H9 (cell line): ENCODE results near the gene RETSAT. TPM values are rescaled to one million over a fixed set of nuclear protein-coding genes. Genes with fewer than 3 reads are reported as not detected.

ENCODE experiments used
- DNase-seq: peaks from one replicate; pipeline ENCODE4 v3.0.0-alpha.2; 2017
- H2AFZ ChIP-seq: one replicate; pipeline ENCODE4 v1.6.1; 2013; ENCODE audit warnings: mild to moderate bottlenecking, low read length, control low read depth, moderate library complexity
- H2AK5ac ChIP-seq: 2 replicates; pipeline ENCODE4 v1.6.1; 2013; ENCODE audit warnings: low read length, control low read depth, mixed read lengths; ENCODE audit not compliant: insufficient read length
- H2BK120ac ChIP-seq: one replicate; pipeline ENCODE4 v1.6.1; 2013; ENCODE audit warnings: low read depth, mild to moderate bottlenecking, low read length, control low read depth, inconsistent platforms; ENCODE audit not compliant: poor library complexity, severe bottlenecking
- H2BK12ac ChIP-seq: 2 replicates; pipeline ENCODE4 v1.6.1; 2013; ENCODE audit warnings: low read length, control low read depth, mixed read lengths, low read depth; ENCODE audit not compliant: insufficient read length
- H2BK15ac ChIP-seq: 2 replicates; pipeline ENCODE4 v1.6.1; 2013; ENCODE audit warnings: low read depth, low read length, control low read depth
- H2BK20ac ChIP-seq: one replicate; pipeline ENCODE4 v1.6.1; 2013; ENCODE audit warnings: low read depth, mild to moderate bottlenecking, low read length, control low read depth, inconsistent platforms; ENCODE audit not compliant: poor library complexity, severe bottlenecking
- H2BK5ac ChIP-seq: 2 replicates; pipeline ENCODE4 v1.6.1; 2013; ENCODE audit warnings: low read length, control low read depth, mixed read lengths; ENCODE audit not compliant: insufficient read length
- H3K14ac ChIP-seq: 2 replicates; pipeline ENCODE4 v1.6.1; 2013; ENCODE audit warnings: low read length, control low read depth; ENCODE audit not compliant: insufficient read depth
- H3K18ac ChIP-seq: 2 replicates; pipeline ENCODE4 v1.6.1; 2013; ENCODE audit warnings: low read depth, mild to moderate bottlenecking, mixed read lengths, low read length, control low read depth; ENCODE audit not compliant: insufficient read length
- H3K23ac ChIP-seq: 2 replicates; pipeline ENCODE4 v1.6.1; 2013; ENCODE audit warnings: low read length, control low read depth, mixed read lengths, low read depth; ENCODE audit not compliant: insufficient read length
- H3K23me2 ChIP-seq: 2 replicates; pipeline ENCODE4 v1.6.1; 2013; ENCODE audit warnings: low read depth, mild to moderate bottlenecking, mixed read lengths, low read length, control low read depth; ENCODE audit not compliant: insufficient read length, poor library complexity, severe bottlenecking
- H3K27ac ChIP-seq: 2 replicates; pipeline ENCODE4 v1.5.1; 2013; ENCODE audit warnings: low read length, control low read depth, mixed read lengths, low read depth; ENCODE audit not compliant: insufficient read length
- H3K27me3 ChIP-seq: 2 replicates; pipeline ENCODE4 v1.6.1; 2013; ENCODE audit warnings: low read length, control low read depth, inconsistent platforms; ENCODE audit not compliant: insufficient read depth
- H3K4ac ChIP-seq: 2 replicates; pipeline ENCODE4 v1.6.1; 2013; ENCODE audit warnings: low read depth, mild to moderate bottlenecking, control low read depth, inconsistent platforms, low read length, moderate library complexity
- H3K4me1 ChIP-seq: 2 replicates; pipeline ENCODE4 v1.6.1; 2013; ENCODE audit warnings: low read length, control low read depth, inconsistent platforms; ENCODE audit not compliant: insufficient read depth
- H3K4me2 ChIP-seq: 2 replicates; pipeline ENCODE4 v1.6.1; 2013; ENCODE audit warnings: low read length, control low read depth, mixed read lengths; ENCODE audit not compliant: insufficient read length, insufficient read depth
- H3K56ac ChIP-seq: 2 replicates; pipeline ENCODE4 v1.6.1; 2013; ENCODE audit warnings: low read depth, mild to moderate bottlenecking, mixed read lengths, low read length, control low read depth; ENCODE audit not compliant: insufficient read length
- H3K79me1 ChIP-seq: 2 replicates; pipeline ENCODE4 v1.6.1; 2013; ENCODE audit warnings: low read depth, mild to moderate bottlenecking, moderate library complexity, low read length, control low read depth, inconsistent platforms; ENCODE audit not compliant: insufficient read depth, poor library complexity, severe bottlenecking
- H3K79me2 ChIP-seq: 2 replicates; pipeline ENCODE4 v1.6.1; 2013; ENCODE audit warnings: low read length, control low read depth, inconsistent platforms; ENCODE audit not compliant: insufficient read depth
- H3K9ac ChIP-seq: 2 replicates; pipeline ENCODE4 v1.6.1; 2013; ENCODE audit warnings: low read length, control low read depth, mixed read lengths; ENCODE audit not compliant: insufficient read length; ENCODE audit errors: extremely low read depth
- H3K9me3 ChIP-seq: one replicate; pipeline ENCODE4 v1.6.1; 2013; ENCODE audit warnings: low read depth, low read length, inconsistent platforms; ENCODE audit not compliant: control insufficient read depth
- H3T11ph ChIP-seq: one replicate; pipeline ENCODE4 v1.6.1; 2013; ENCODE audit warnings: mild to moderate bottlenecking, low read length, control low read depth, inconsistent platforms
- H4K20me1 ChIP-seq: one replicate; pipeline ENCODE4 v1.6.1; 2013; ENCODE audit not compliant: control insufficient read depth, insufficient read length, insufficient read depth
- H4K5ac ChIP-seq: 2 replicates; pipeline ENCODE4 v1.6.1; 2013; ENCODE audit warnings: low read depth, mild to moderate bottlenecking, mixed read lengths, low read length, control low read depth; ENCODE audit not compliant: insufficient read length
- H4K8ac ChIP-seq: replicated peaks from 2 replicates; pipeline ENCODE4 v1.6.1; 2013; ENCODE audit warnings: low read length, control low read depth, mixed read lengths, low read depth; ENCODE audit not compliant: insufficient read length
- H4K91ac ChIP-seq: 2 replicates; pipeline ENCODE4 v1.6.1; 2013; ENCODE audit warnings: low read depth, mild to moderate bottlenecking, moderate library complexity, mixed read lengths, low read length, control low read depth; ENCODE audit not compliant: insufficient read length
- H3K27ac Mint-ChIP-seq, 3 experiments: 2 replicates in 2 of 3; 3 replicates in 1 of 3; pipeline ENCODE4 v1.8.0; 2020 to 2021; ENCODE audit warnings: mixed read lengths in 3 of 3, mild to moderate bottlenecking in 1 of 3, moderate library complexity in 1 of 3
- H3K27me3 Mint-ChIP-seq: 2 replicates; pipeline ENCODE4 v1.8.0; 2021; ENCODE audit warnings: low read depth, mild to moderate bottlenecking, moderate library complexity, mixed read lengths
- H3K36me3 Mint-ChIP-seq, 3 experiments: 2 replicates in 2 of 3; 3 replicates in 1 of 3; pipeline ENCODE4 v1.8.0; 2020 to 2021; ENCODE audit warnings: low read depth in 3 of 3, mixed read lengths in 3 of 3; ENCODE audit not compliant: insufficient read depth in 1 of 3
- H3K4me1 Mint-ChIP-seq, 2 experiments: 2 replicates each; pipeline ENCODE4 v1.8.0; 2020; ENCODE audit warnings: mixed read lengths in 2 of 2
- H3K4me3 Mint-ChIP-seq, 2 experiments: 2 replicates in 1 of 2; 3 replicates in 1 of 2; pipeline ENCODE4 v1.8.0; 2020 to 2021; ENCODE audit warnings: mild to moderate bottlenecking in 2 of 2, mixed read lengths in 2 of 2, moderate library complexity in 1 of 2
- H3K9me3 Mint-ChIP-seq, 2 experiments: 2 replicates in 1 of 2; 3 replicates in 1 of 2; pipeline ENCODE4 v1.8.0; 2020; ENCODE audit warnings: mild to moderate bottlenecking in 2 of 2, mixed read lengths in 2 of 2, moderate library complexity in 1 of 2
- WGBS: extraction: QIAGEN DNeasy Blood & Tissue Kit; methylation state at CpG from one replicate; pipeline ENCODE4 v1.1.7; 2013; ENCODE audit warnings: missing lambda C conversion rate, low lambda C conversion rate, mixed read lengths; ENCODE audit not compliant: insufficient read length; ENCODE audit errors: extremely low coverage; 5-methylcytosine and 5-hydroxymethylcytosine counted together
- total RNA-seq: library from RNA; stranded (reverse); gene quantifications from 2 replicates; pipeline ENCODE4 v1.2.1, GENCODE V29; 2021
- TF ChIP-seq, protein P1 (sequence below): fragments of 200-600 bp; sonication (generic); conservative IDR thresholded peaks from 3 replicates; pipeline ENCODE4 v1.8.0; 2021; ENCODE audit warnings: antibody characterized with exemption, mild to moderate bottlenecking

The RETSAT gene
- total RNA-seq, 1 experiment from 2014 or later: 16.7 TPM

DNA sequence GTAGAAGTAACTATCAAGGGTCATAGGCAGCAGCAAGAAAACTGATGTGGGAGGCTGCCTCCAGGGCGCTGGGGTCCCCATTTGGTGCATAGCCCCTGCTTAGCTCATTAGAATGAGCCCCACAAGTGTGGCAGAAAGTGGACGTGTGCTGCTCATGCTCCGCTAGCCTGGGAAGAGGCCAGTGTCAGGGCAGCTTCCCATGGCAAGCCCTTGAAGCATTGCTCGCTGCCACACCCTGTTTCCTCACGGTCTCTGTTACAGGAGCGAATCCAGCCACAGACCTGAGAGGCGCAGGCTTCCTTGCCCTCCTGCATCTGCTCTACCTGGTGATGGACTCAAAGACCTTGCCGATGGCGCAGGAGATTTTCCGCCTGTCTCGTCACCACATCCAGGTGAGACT, 22.8 kb upstream of the RETSAT start:
- Histone ChIP-seq H3K56ac (no peak overlapping the region), H3K27ac (no peak overlapping the region), H3K27me3 (no peaks in the 10 kb centered on the region), H4K91ac (no peak overlapping the region), H2BK15ac (no peak overlapping the region), H3K4ac (no peak overlapping the region), H3K9me3 (no peaks in the 10 kb centered on the region), H3T11ph (no peak overlapping the region), H2AK5ac (no peak overlapping the region), H2BK12ac (no peak overlapping the region), H3K79me1 (no peaks in the 10 kb centered on the region), H3K23ac (no peak overlapping the region), H3K14ac (no peak overlapping the region), H3K4me2 (no peak overlapping the region), H2BK20ac (no peak overlapping the region), H3K4me1 (no peaks in the 10 kb centered on the region), H2AFZ (no peak overlapping the region), H3K9ac (no peak overlapping the region), H3K79me2 (no peaks in the 10 kb centered on the region), H2BK5ac (no peak overlapping the region), H2BK120ac (no peak overlapping the region), H4K5ac (no peak overlapping the region), H3K18ac (no peak overlapping the region), H4K20me1 (no peaks in the 10 kb centered on the region), H3K23me2 (no peaks in the 10 kb centered on the region), H4K8ac (no peak overlapping the region)
- TF ChIP-seq, protein P1, sequence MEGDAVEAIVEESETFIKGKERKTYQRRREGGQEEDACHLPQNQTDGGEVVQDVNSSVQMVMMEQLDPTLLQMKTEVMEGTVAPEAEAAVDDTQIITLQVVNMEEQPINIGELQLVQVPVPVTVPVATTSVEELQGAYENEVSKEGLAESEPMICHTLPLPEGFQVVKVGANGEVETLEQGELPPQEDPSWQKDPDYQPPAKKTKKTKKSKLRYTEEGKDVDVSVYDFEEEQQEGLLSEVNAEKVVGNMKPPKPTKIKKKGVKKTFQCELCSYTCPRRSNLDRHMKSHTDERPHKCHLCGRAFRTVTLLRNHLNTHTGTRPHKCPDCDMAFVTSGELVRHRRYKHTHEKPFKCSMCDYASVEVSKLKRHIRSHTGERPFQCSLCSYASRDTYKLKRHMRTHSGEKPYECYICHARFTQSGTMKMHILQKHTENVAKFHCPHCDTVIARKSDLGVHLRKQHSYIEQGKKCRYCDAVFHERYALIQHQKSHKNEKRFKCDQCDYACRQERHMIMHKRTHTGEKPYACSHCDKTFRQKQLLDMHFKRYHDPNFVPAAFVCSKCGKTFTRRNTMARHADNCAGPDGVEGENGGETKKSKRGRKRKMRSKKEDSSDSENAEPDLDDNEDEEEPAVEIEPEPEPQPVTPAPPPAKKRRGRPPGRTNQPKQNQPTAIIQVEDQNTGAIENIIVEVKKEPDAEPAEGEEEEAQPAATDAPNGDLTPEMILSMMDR: no peak
- no peaks in the 10 kb centered on the region for H3K27me3 Mint-ChIP-seq
- no peaks in the 10 kb centered on the region for H3K4me1 Mint-ChIP-seq
- H3K36me3 Mint-ChIP-seq: peaks cover 26 to 48% (median 38%) of the 10 kb centered on the region in 3 experiments
- peaks cover 16 to 19% of the 10 kb centered on the region in 2 experiments for H3K9me3 Mint-ChIP-seq
- no peak overlapping the region for H3K4me3 Mint-ChIP-seq
- no CpG with 5 or more reads among the region's 11 CpGs for WGBS
- no peak overlapping the region for H3K27ac Mint-ChIP-seq
- DNase-seq: no peak
